NCI-H1417 treated with DMSO at 0.1 percent for 48 hours (cell line): ENCODE results near the gene KANSL1.

Experiments
- DNase-seq: peaks from one replicate; lab custom pipeline; 2025; lab: John Stamatoyannopoulos, UW

KANSL1 gene

GRCh38 chr17:46140645-46141197, 52.5 kb downstream of the KANSL1 start:
- DNase-seq, result no peak

- DNase-seq, result no peak
Observed at GRCh38 chr17:46139432-46140210, 53.6 kb downstream of the KANSL1 start.

GRCh38 chr17:46138473-46138872, 54.8 kb downstream of the KANSL1 start:
- DNase-seq, result no peak

- no peak for DNase-seq
Observed at GRCh38 chr17:46136820-46137219, 56.4 kb downstream of the KANSL1 start.

- DNase-seq, result no peak
Observed at GRCh38 chr17:46135879-46136563, 57.2 kb downstream of the KANSL1 start.

- no peak for DNase-seq
Observed at GRCh38 chr17:46135126-46135812, 58.0 kb downstream of the KANSL1 start.

GRCh38 chr17:46129302-46129701, 63.9 kb downstream of the KANSL1 start:
- DNase-seq, result no peak

- no peak for DNase-seq
Observed at GRCh38 chr17:46128453-46128852, 64.8 kb downstream of the KANSL1 start.

- DNase-seq, result no peak
Observed at GRCh38 chr17:46127524-46127923, 65.7 kb downstream of the KANSL1 start.

GRCh38 chr17:46126840-46127239, 66.4 kb downstream of the KANSL1 start:
- DNase-seq, result no peak

GRCh38 chr17:46125831-46126230, 67.4 kb downstream of the KANSL1 start:
- DNase-seq, result no peak

- DNase-seq, result no peak
Observed at GRCh38 chr17:46124695-46125592, 68.3 kb downstream of the KANSL1 start.

- no peak for DNase-seq
Observed at GRCh38 chr17:46123607-46124006, 69.6 kb downstream of the KANSL1 start.

GRCh38 chr17:46122486-46122871, 70.8 kb downstream of the KANSL1 start:
- DNase-seq, result no peak

- no peak for DNase-seq
Observed at GRCh38 chr17:46121841-46122485, 71.3 kb downstream of the KANSL1 start.

- DNase-seq, result no peak
Observed at GRCh38 chr17:46121165-46121764, 72.0 kb downstream of the KANSL1 start.

- DNase-seq, result no peak
Observed at GRCh38 chr17:46120537-46120936, 72.7 kb downstream of the KANSL1 start.

GRCh38 chr17:46120078-46120477, 73.2 kb downstream of the KANSL1 start:
- no peak for DNase-seq

- no peak for DNase-seq
Observed at GRCh38 chr17:46118964-46119363, 74.3 kb downstream of the KANSL1 start.

- DNase-seq, result no peak
Observed at GRCh38 chr17:46117850-46118696, 75.2 kb downstream of the KANSL1 start.
